Activated CD8-positive, alpha-beta memory T cell treated with anti-CD3 and anti-CD28 coated beads for 36 hours (primary cell): ENCODE results near the gene CLIP4. TPM values are rescaled to one million over a fixed set of nuclear protein-coding genes. Genes with fewer than 3 reads are reported as not detected.

Experiments
- CTCF ChIA-PET: fragments of 350-600 bp; sonication (Branson Sonifier 250); formaldehyde crosslinking; loops from one replicate; lab custom pipeline; 2021; ENCODE audit warnings: antibody characterized with exemption; lab: Charles Lee
- POLR2A ChIA-PET: fragments of 350-600 bp; sonication (Branson Sonifier 250); formaldehyde crosslinking; loops from one replicate; lab custom pipeline; 2021; ENCODE audit warnings: antibody characterized with exemption; lab: Charles Lee
- total RNA-seq, 2 experiments: library from RNA; stranded (reverse); gene quantifications; one replicate each; pipeline ENCODE4 v1.2.3, GENCODE V29; 2021

CLIP4 gene
- total RNA-seq, 2 experiments from 2014 or later, result 18.5 to 21.5 TPM

- POLR2A ChIA-PET, result no interaction called here
Measured at GRCh38 chr2:29123617-29124349, 8.6 kb downstream of the CLIP4 start.

GRCh38 chr2:29124504-29124903 is 9.3 kb downstream of the CLIP4 start:
- ChIA-PET CTCF (no interaction called here), POLR2A (no interaction called here)

More at GRCh38 chr2:29123617-29124349, 8.6 kb downstream of the CLIP4 start:
- CTCF ChIA-PET, result no interaction called here

DNA sequence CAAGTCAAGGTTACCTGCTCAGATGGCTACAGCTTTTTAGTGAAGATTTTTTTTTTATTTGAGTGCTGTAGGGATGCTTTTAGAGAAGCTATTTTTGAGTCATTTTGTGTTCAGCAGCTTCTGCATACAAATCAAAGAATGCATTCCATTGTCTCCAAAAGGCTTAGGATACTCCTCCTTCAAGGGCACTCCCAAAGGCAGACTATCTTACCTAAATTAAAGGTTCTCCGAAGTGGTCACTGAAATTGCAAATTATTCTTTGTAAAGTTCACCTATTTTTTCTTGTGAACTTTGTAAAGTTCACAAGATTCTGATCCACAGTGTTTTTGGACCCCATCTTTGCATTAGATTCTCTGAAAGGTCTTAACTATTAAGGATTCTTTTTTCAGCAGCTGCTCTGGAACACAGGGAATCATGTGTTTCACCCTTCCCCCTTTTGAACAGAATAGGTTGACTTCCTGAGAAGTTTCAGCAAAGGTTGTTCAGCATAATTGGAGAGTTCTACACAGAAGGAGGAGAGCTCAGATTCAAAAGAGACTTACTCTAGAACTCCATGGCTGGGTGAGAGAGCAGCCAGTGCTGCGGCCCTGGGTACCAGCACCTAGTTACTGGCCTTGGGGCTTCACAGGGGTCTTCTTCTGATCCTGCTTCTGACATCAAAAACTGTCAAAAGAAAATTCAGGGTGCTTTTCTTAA is 14.5 kb downstream of the CLIP4 start:
- POLR2A ChIA-PET, result interaction anchor here (0.9 to 1.9 kb wide), 3 partner anchors 10 to 16 kb away, joined by 4 to 11 read pairs (median 6); no protein-coding TSS in a partner anchor
- CTCF ChIA-PET, result interaction anchor here (0.9 to 2.7 kb wide), 4 partner anchors 11 to 171 kb away, joined by 3 to 11 read pairs (median 4); no protein-coding TSS in a partner anchor

DNA sequence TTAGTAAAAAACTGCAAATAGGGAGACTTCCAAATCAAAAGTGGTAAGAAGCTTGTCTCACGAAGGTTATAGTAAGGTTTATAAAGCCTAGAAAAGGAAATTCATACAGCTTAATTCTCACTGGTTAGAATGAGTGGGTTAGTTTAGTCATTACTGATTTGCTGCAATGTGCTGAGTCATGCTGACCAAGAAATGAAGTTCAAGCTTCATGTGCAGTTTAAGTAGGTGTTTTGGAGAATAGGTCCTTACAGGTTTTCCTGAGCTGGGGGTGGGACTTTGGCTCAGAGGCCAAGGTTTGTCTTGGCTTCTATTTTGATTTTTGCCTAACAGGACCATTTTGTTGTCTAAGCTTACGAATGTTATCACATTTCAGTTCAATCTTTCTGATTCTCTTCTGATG is 15.1 kb downstream of the CLIP4 start:
- ChIA-PET CTCF (interaction anchor here (0.9 to 2.7 kb wide), 4 partner anchors 12 to 172 kb away, joined by 3 to 11 read pairs (median 4); no protein-coding TSS in a partner anchor), POLR2A (interaction anchor here (0.9 to 1.9 kb wide), 4 partner anchors 10 to 118 kb away, joined by 3 to 11 read pairs (median 5); no protein-coding TSS in a partner anchor)

DNA sequence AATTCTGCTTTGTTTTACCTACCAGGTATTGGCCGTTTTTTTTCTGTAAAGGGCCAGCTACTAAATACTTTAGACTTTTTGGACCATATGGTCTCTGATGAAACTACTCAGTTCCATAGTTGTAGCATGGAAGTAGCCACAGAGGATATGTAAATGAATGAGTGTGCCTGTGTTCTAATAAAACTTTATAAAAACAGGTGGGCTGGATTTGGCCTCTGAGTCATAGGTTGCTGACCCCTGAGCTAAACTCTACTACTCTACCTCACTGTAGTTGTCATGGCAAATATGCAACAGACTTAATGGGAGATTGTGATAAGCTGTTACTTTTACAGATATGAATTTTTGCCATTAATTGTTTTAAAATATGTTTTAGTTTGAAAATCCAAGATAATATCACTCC is 19.7 kb downstream of the CLIP4 start:
- ChIA-PET CTCF (interaction anchor here (1.0 to 1.3 kb wide), 2 partner anchors 43 to 179 kb away, joined by 3 to 4 read pairs; no protein-coding TSS in a partner anchor), POLR2A (no interaction called here)

DNA sequence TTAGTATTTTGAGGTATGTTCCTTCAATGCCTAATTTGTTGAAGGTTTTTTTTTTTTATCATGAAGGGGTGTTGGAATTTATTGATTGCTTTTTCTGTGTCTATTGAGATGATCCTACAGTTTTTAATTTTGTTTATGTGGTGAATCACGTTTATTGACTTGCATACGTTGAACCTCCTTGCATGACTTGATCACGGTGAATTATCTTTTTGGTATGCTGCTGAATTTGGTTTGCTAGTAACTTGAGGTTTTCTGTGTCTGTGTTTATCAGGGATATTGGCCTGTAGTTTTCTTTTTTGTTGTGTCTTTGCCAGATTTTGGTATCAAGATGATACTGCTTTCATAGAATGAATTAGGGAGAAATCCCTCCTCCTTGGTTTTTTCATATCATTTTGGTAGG is 23.9 kb downstream of the CLIP4 start:
- CTCF ChIA-PET, result no interaction called here
- POLR2A ChIA-PET, result no interaction called here

GRCh38 chr2:29139731-29140130 is 24.5 kb downstream of the CLIP4 start:
- ChIA-PET CTCF (no interaction called here), POLR2A (no interaction called here)

DNA sequence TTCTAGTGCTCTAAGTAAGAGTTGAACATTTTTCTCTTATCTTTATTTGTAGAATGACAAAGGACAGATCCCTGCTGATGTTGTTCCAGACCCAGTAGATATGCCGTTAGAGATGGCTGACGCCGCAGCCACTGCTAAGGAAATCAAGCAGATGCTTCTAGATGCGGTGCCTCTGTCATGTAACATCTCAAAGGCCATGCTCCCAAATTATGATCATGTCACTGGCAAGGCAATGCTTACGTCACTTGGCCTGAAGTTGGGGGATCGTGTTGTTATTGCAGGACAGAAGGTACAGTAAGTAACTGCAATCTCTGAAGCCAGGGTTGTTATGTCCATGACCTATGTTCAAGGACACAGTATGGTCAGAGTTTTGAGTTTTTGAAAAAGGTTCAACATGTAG is 28.4 kb downstream of the CLIP4 start:
- POLR2A ChIA-PET, result no interaction called here
- CTCF ChIA-PET, result no interaction called here

DNA sequence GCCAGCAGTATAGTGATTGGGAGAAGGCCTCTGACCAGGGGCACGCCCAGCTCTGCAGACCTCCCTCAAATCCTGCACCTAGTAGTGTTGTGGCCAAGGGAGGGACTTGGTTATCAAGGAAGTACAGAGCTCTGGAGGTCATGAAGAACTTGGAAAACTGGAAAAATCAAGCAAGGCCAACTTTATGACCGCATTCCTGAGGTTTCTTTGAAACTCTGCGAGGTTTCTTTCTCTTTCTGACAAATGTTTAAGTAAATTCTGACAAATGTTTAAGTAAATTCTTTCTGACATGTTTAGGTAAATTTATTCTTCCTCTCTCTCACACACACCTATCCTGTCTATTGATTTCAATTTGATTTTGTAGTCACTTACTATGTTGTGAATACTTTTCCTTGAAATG is 31.0 kb downstream of the CLIP4 start:
- ChIA-PET CTCF (no interaction called here), POLR2A (no interaction called here)

DNA sequence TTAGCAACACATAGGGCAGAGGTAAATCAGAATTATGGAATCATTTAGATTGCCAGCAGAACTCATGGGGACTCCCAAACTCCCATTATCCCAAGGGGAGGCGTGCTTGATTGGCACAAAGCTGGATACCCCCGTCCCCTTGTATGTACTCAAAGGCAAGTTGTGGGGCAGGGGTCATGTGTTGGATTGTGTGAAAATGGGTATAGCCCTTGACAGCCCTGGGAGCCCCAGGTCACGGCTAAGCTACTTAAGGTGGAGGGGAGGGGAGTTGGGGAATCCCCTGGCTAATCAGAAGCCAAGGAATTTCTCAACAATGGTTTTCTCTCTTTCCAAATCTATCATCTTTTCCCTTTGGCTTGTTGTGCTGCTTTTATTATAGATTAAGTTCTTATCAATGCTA is 32.7 kb downstream of the CLIP4 start:
- CTCF ChIA-PET, result no interaction called here
- POLR2A ChIA-PET, result no interaction called here

DNA sequence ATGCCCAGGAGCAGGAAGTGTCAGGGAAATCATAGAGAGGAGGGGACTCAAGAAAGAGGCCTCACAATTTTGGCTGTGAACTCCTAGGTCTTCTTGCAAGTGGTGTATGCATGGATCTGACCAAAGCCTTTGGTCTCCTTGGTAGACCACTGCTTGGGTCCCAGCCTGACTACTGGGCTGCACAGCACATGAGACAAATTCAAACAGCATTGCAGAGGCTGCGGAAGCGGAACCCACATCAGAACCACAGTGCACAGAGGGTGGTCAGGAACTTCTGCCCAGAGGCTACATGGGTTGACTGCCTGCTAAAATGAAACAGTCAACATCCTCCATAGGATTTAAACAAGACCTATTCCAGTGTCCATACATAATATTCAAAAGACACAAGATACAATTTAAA is 39.4 kb downstream of the CLIP4 start:
- POLR2A ChIA-PET, result no interaction called here
- CTCF ChIA-PET, result no interaction called here

DNA sequence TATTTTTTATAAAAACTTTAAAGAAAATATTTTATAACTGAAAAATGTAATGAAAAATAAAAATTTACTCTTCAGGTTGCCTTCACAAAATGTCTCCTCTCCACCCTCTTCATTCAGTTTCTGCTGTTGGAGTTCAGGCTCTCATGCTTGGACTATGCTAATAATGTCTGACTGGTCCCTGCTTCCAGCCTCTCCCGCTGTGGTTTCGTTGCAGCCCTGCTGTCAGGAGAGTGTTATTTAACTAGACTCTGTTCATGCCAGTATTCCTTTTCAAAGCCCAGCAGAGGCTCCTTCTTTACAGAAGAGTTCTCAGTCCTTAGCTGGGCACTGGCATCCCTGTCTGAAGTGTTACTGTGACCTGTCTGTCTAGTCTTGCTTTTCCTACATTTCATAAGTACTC is 40.4 kb downstream of the CLIP4 start:
- CTCF ChIA-PET, result no interaction called here
- POLR2A ChIA-PET, result no interaction called here

DNA sequence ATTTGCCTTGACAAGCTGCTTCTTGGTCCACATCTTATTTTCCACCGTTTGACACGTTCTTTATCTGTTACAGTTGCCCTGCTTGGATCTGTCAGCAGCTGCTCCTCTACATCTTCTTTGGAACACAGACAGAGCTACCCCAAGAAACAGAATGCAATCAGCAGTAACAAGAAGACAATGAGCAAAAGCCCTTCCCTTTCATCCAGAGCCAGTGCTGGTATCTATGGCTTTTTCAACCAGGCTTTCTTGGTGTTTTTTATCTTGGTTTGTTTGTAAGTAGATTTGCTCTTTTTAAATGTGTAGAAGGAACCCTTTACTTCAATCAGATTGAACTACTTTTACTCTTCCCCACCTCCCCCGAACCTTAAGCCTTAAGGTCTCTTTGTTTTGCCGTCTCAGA is 41.9 kb downstream of the CLIP4 start:
- ChIA-PET POLR2A (no interaction called here), CTCF (interaction anchor here (1.1 kb wide), 1 partner anchor 205 kb away, joined by 3 read pairs; no protein-coding TSS in a partner anchor)

GRCh38 chr2:29159125-29159524 is 43.9 kb downstream of the CLIP4 start:
- CTCF ChIA-PET, result no interaction called here
- POLR2A ChIA-PET, result no interaction called here

GRCh38 chr2:29160184-29160583 is 45.0 kb downstream of the CLIP4 start:
- ChIA-PET POLR2A (no interaction called here), CTCF (no interaction called here)

GRCh38 chr2:29162204-29162928 is 47.2 kb downstream of the CLIP4 start:
- ChIA-PET POLR2A (no interaction called here), CTCF (no interaction called here)

GRCh38 chr2:29164091-29164846 is 49.1 kb downstream of the CLIP4 start:
- ChIA-PET POLR2A (no interaction called here), CTCF (no interaction called here)

GRCh38 chr2:29165362-29166241 is 50.4 kb downstream of the CLIP4 start:
- POLR2A ChIA-PET, result no interaction called here
- CTCF ChIA-PET, result no interaction called here
